Head of caudate nucleus (tissue), 42 donors: ENCODE data around the gene PDF.
A peak's percentile ranks its signal among the peaks of the same experiment; 100 is the strongest.

Source experiments
- DNase-seq, 42 donors: peaks; one replicate each; pipeline versions ENCODE4 v3.0.0 to v3.0.0-alpha.2; 2020 to 2021; ENCODE audit warnings: mixed read lengths in 7 of 42
- intact Hi-C: fragments of 100-400 bp; cut with DNase I; formaldehyde crosslinking; loops from one replicate; pipeline ENCODE4 v1.15.0; 2022

The PDF gene

GRCh38 chr16:69344171-69344570, 13.8 kb upstream of the PDF start:
- DNase-seq: peak in 1 of 42 donors; percentile 2
- intact Hi-C loops: no loop called here

DNA sequence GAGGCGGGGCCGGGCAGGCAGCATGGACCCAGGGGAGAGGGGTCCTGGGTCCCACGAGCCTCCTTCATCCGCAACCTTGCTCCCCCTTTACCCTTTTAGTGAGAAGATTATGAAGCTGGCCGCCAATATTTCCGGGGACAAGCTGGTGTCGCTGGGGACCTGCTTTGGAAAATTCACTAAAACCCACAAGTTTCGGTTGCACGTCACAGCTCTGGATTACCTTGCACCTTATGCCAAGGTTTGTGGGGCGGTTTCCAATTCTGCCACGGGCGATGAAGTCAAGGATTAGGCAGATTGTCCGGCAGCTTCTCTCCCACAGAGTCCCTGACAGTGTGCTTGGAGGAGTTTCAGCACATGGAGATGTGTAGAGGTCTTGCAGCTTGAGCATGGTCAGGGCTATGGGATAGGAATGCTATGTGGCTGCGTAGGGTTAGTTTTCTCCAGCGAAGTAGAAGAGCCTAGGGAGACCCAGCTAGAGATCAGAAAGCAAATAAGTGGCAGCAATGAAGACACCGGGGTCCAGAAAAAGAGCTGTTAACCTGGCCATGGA, 9.8 kb upstream of the PDF start:
- DNase-seq: no peak

DNA sequence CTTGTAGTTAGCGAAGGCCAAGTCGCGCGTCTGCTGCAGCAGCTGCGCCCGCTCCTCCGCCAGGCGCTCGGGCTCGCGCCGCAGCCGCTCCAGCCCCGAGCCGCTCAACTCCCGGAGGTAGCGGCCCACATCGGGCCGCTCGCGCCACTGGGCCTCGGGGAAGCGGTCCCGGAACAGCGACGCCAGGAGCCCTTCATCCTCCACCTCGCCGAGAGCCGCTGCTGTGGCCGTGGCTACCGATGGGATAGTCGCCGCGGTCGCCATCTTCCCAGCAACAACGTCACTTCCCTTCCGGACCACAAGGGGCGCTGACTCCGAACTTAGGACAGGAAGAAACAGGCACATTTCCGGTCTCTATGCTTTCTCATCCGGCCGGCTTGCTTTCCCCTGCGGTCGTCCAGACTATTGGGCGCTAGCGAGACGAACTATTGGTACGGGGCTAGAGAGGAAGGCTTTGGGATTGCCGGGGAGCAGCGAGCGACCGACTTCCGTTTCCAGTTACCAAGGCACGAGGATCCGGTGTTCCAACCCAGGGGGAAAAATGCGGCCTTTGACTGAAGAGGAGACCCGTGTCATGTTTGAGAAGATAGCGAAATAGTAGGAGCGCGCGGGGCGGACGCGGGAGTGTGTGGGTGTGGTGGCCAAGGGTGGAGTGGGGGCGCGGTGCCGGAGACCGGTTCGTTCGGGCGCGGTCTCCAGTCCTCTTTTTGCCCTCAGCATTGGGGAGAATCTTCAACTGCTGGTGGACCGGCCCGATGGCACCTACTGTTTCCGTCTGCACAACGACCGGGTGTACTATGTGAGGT, 9.1 kb upstream of the PDF start, which contains the start of the genes COG8 and NIP7:
Gene COG8, minus strand, starts transcription at position 276 of the 806 bp plus-strand sequence. Its CDS starts 12 bp downstream, at position 264.
Gene NIP7, plus strand, starts transcription at position 484 of the 806 bp plus-strand sequence. Its CDS starts 58 bp downstream, at position 542.
- DNase-seq: peak; percentile 88 to 98 (median 96)
- intact Hi-C loops: loop anchor here (2.0 to 10.0 kb wide), 2 partner anchors 29 to 45 kb away; partner anchors contain the start of genes TERF2 and VPS4A

More for the DNA sequence above, 9.8 kb upstream of the PDF start:
- intact Hi-C loops: no loop called here

DNA sequence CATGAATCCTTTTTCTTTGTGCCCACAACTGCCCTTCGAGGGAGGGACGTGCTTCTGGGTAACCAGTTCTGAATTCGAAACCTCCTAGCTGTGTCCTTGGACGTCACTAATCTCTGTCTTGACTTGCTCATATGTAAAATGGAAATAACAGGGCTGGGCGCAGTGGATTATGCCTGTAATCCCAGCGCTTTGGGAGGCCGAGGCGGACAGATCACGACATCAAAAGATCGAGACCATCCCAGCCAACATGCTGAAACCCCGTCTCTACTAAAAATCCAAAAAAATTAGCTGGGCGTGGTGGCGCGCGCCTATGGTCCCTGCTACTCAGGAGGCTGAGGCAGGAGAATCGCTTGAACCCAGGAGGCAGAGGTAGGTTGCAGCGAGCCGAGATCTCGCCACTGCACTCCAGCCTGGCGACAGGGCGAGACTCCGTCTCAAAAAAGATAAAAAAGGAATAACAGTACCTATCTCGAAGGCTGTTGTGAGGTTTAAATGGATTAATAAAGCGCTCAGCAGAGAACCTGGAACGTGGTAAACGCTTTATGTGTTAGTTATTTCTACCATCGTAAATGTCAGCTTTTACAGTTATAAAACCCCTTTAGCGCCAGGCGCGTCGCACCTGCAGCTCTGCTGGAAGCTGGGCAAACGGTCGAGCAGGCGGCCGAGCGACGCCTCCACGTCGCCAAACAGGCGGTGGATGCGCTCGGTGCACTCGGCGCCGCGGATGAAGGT, 8.3 kb upstream of the PDF start:
- intact Hi-C loops: loop anchor here (2.0 to 10.0 kb wide), 2 partner anchors 28 to 46 kb away; partner anchors contain the start of genes TERF2 and VPS4A
- peak in 8 of 42 donors; percentile 37 to 75 (median 60) for DNase-seq

- intact Hi-C loops: loop anchor here (10.0 kb wide), 1 partner anchor 50 kb away; the partner anchor contains the start of gene TERF2
- DNase-seq: peak in 1 of 42 donors; percentile 10
Observed at GRCh38 chr16:69334696-69335095, 4.3 kb upstream of the PDF start.

GRCh38 chr16:69329369-69330285, 761 bp downstream of the PDF start:
- intact Hi-C loops: loop anchor here (10.0 kb wide), 1 partner anchor 55 kb away; the partner anchor contains the start of gene TERF2
- DNase-seq: peak in 37 of 42 donors; percentile 5 to 78 (median 59)

DNA sequence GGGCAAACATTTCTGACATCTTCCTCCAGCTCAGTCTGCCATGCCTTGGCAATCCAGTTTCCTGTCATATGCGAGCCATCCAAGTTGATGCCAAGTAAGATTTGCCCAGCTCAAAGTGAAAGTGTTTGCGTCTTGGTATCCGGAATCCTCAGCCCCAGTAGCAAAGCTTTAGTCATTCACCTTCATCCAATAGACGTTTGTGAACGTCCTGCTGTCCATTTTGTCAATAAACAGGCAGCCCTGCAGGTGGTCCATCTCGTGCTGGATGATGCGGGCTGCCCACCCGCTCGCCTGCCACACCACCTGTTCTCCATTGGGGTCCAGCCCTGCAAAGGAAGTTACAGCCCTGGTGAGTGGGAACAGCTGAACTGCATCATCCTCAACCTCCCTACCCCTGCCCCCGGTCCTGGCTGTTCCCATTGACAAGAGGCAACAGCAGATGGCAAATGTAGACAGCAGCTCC, 1.5 kb downstream of the PDF start:
- DNase-seq: peak in 7 of 42 donors; percentile 6 to 35 (median 27)
- intact Hi-C loops: no loop called here

DNA sequence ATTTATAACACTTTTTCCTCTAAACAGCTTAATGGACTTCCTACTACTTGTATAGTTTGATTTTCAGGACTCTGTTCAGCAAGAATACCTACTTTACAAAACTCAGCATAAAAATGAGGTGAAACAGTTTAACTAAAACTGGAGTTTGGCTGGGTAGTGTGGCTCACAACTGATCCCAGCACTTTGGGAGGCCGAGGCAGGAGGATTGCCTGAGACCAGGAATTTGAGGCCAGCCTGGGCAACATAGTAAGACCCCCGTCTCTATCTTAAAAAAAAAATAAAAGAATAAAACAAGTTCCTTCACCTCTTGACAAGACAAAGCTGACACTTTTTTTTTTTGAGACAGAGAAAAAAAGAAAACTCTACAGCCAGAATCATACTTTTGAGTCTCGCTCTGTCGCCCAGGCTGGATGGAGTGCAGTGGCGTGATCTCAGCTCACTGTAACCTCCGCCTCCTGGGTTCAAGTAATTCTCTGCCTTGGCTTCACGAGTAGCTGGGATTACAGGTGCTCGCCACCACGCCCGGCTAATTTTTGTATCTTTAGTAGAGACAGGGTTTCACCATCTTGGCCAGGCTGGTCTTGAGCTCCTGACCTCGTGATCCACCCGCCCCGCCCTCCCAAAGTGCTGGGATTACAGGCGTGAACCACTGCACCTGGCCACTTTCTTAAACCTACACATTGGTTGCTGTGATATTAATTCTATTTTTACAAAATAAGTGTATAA, 2.6 kb downstream of the PDF start:
- intact Hi-C loops: no loop called here
- DNase-seq: peak in 6 of 42 donors; percentile 7 to 25 (median 16)

GRCh38 chr16:69326172-69326873, 4.1 kb downstream of the PDF start:
- DNase-seq: peak in 4 of 42 donors; percentile 3 to 30 (median 18)
- intact Hi-C loops: no loop called here

DNA sequence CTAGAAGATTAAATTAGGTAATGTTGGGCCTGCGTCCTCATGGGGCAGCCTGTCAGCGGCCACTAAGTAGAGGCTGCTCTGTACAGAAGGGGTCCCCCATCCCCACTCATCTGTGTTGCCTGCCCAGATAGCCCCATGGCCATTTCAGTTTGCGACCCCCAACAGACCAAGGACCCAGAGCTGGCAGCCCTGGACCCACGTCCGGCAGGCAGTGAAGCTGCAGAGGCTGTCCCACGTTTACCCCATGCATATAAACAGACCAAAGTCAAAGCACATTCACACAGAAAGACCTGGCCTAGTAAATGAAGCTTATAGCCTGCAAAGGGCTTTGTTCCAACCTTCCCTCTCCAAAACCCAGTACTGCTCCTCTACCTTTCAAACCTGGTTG, 4.6 kb downstream of the PDF start:
- peak in 5 of 42 donors; percentile 1 to 35 (median 22) for DNase-seq
- intact Hi-C loops: no loop called here

DNA sequence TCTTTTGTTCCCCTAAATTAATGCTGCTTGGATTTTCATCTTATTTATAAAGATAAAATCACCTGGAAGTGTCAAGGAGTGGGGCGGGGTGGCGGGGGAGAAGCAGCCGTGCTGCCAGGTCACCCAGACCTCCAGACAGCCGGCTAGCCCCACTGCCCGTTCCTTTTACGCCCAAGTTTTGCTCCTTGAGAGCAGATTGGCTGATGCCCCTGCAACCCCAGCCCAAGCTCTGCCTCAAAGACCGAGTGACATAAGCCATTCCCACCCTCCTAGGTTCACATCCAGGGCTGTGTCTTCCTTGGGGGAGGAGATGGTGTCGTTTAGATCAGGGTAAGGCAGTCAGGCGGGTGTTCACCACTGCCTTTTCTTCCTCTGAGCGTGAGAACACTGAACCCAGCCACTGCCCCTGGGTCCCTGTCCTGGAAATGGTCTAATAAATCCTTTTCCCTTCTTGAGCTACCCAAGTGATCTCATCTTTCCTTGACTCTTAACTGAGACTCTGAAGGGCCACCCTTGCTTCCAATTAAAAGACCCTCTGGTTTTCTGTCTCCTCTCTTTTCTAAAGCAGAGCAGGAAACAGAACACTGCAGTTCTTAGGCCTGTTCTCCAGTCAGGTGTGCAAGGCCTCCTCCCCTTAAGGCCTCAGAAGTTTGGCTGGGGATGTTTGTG, 5.7 kb downstream of the PDF start:
- DNase-seq: peak in 3 of 42 donors; percentile 8 to 31 (median 22)
- intact Hi-C loops: no loop called here

GRCh38 chr16:69324013-69324531, 6.3 kb downstream of the PDF start:
- intact Hi-C loops: no loop called here
- peak in 31 of 42 donors; percentile 24 to 73 (median 53) for DNase-seq

DNA sequence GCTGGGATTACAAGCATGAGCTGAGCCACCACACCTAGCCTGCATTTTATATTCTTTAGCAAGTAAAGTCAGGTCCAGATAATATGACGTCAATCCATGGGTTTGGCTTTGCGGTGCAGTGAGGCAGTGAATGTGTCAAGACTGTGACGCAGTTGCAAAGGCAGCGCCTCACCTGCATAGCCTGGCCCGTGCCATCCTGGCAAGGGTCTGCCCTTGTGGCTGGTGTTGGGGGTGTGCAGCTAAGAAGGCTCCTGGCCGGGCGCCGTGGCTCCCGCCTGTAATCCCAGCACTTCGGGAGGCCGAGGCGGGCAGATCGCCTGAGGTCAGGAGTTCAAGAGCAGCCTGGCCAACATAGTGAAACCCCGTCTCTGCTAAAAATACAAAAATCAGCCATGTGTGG, 7.0 kb downstream of the PDF start:
- DNase-seq: peak in 3 of 42 donors; percentile 2 to 29 (median 25)
- intact Hi-C loops: no loop called here

DNA sequence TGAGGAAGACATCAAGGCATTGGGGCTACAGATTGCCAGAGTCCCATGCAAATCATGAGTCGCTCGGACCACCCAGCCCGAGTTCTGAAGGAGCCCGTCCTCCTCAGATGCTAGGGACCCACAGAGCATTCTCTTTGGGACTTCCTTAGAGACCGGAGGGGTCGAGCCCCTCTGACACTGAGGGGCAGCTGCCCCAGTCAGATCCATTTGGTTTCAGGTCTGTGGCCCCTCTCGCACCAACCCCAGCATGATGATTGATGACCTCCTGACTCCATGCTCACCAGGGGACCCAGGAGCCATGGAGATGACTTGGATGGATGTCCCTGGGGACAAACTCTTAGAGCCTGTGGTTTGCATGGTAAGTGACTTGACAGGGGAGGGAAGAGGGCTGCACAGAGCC, 8.0 kb downstream of the PDF start:
- peak in 4 of 42 donors; percentile 3 to 15 (median 10) for DNase-seq
- intact Hi-C loops: no loop called here

GRCh38 chr16:69321080-69321479, 9.3 kb downstream of the PDF start:
- DNase-seq: peak in 3 of 42 donors; percentile 2 to 39 (median 15)

DNA sequence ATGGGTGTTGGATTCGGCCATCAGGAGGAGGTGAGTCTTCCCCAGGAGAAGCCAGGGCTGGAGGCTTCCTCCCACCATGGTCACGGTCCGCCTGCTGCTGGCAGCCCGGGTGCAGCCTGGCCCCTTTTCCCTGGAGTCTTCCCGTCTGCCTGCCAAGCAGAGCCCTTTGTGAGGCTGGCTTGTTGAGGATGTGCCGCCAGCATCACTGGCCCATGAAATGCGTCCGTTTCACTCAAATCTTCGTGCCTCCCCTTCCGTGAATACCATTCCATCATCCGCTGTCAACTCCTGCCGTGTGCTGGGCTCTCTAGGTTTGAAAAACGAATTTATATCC, 9.7 kb downstream of the PDF start:
- intact Hi-C loops: no loop called here
- DNase-seq: peak in 4 of 42 donors; percentile 7 to 35 (median 22)

More at GRCh38 chr16:69321080-69321479, 9.3 kb downstream of the PDF start:
- intact Hi-C loops: no loop called here
